ENCODE measurements around the gene SNPH. TPM values are rescaled to one million over a fixed set of nuclear protein-coding genes. Genes with fewer than 3 reads are reported as not detected.
A peak's percentile ranks its signal among the peaks of the same experiment; 100 is the strongest.

Gene SNPH
- total and polyA plus RNA-seq, 2 of the 8 experiments (the other 6 are each of a cell fraction or from before 2014, with no cell fraction given): 0.98 to 4.9 TPM

GRCh38 chr20:1313236-1313964 is 47.3 kb downstream of the SNPH start:
- Histone ChIP-seq H3K14ac (ENCODE audit: insufficient read length) (no peak overlapping the region), H2BK20ac (ENCODE audit: low read length) (no peak overlapping the region), H3K23me2 (ENCODE audit: low read depth, low read length) (peaks cover 3% of the 10 kb centered on the region; the same call in 1 of the 2 replicates), H3K79me2 (ENCODE audit: control insufficient read depth in 1 of 2, insufficient read depth in 2 of 2, low read length in 2 of 2) (no peaks in the 10 kb centered on the region), H3K56ac (replicated peaks; ENCODE audit: insufficient read length, low read depth, low read length) (no peak overlapping the region), H3K79me1 (ENCODE audit: low read depth, low read length) (no peaks in the 10 kb centered on the region), H3K27me3 (replicated peaks in 1 of 4; ENCODE audit: control insufficient read depth in 3 of 4, extremely low read depth in 1 of 4, insufficient read depth in 3 of 4, low read length in 3 of 4) (peaks cover 0 to 12% (median 10%) of the 10 kb centered on the region in 4 experiments; a peak in 5 of 7 replicates), H3K4me1 (replicated peaks in 1 of 4; ENCODE audit: control insufficient read depth in 3 of 4, insufficient read depth in 4 of 4, low read length in 3 of 4) (peaks cover 0 to 2% (median 0%) of the 10 kb centered on the region in 4 experiments; a peak in 4 of 7 replicates), H3K4me2 (ENCODE audit: insufficient read depth in 1 of 2, low read depth in 2 of 2, low read length in 2 of 2) (peak overlapping the region; percentile 44 to 92), H2BK12ac (ENCODE audit: low read depth, low read length) (peak overlapping the region; percentile 39; the same call in 1 of the 2 replicates), H4K20me1 (replicated peaks in 1 of 2; ENCODE audit: control insufficient read depth in 1 of 2, insufficient read depth in 2 of 2, low read length in 2 of 2) (no peaks in the 10 kb centered on the region), H2BK15ac (ENCODE audit: low read length) (no peak overlapping the region; the same call in 1 of the 2 replicates), H2BK5ac (ENCODE audit: low read depth, low read length) (no peak overlapping the region), H3K36me3 (ENCODE audit: control insufficient read depth in 2 of 4, insufficient read depth in 4 of 4, low read length in 3 of 4) (no peaks in the 10 kb centered on the region), H2AK5ac (ENCODE audit: low read depth, low read length) (no peak overlapping the region), H3K23ac (ENCODE audit: insufficient read length) (no peak overlapping the region), H3K4ac (replicated peaks; ENCODE audit: insufficient read length, low read depth, low read length) (no peak overlapping the region), H4K91ac (replicated peaks; ENCODE audit: insufficient read length, low read length) (peak overlapping the region; percentile 3), H3K9ac (replicated peaks in 1 of 4; ENCODE audit: extremely low read depth in 1 of 4, low read depth in 3 of 4, low read length in 3 of 4) (peak overlapping the region in 3 of 4 experiments; percentile 20 to 46 (median 32); a peak in 2 of 7 replicates), H2BK120ac (replicated peaks; ENCODE audit: low read depth, low read length) (no peak overlapping the region), H4K8ac (ENCODE audit: extremely low read depth, insufficient read depth, low read length) (peak overlapping the region; percentile 82; the same call in 1 of the 2 replicates), H2AFZ (ENCODE audit: low read length) (peak overlapping the region; percentile 54; the same call in 1 of the 2 replicates), H4K5ac (ENCODE audit: insufficient read length, low read depth, low read length) (peak overlapping the region; percentile 41), H3K9me3 (ENCODE audit: insufficient read depth in 2 of 2, low read depth in 1 of 2, low read length in 1 of 2) (no peaks in the 10 kb centered on the region), H3K27ac (ENCODE audit: low read depth, low read length) (no peak overlapping the region), H3K18ac (ENCODE audit: extremely low read depth, low read length) (peak overlapping the region; percentile 78; the same call in 1 of the 2 replicates), H3K4me3 (ENCODE audit: extremely low read depth in 1 of 4, insufficient read depth in 2 of 4, low read depth in 3 of 4, low read length in 4 of 4) (peak overlapping the region; percentile 34 to 73 (median 58))
- WGBS, 2 experiments (ENCODE audit: extremely low coverage in 1 of 2, insufficient coverage in 1 of 2, insufficient read length in 1 of 2, insufficient replicate concordance in 2 of 2, low coverage in 1 of 2, low lambda C conversion rate in 2 of 2, missing lambda C conversion rate in 1 of 2): 6% methylated on average over 23 of the region's 38 CpGs; no CpG with 5 or more reads in 1 of the 2 experiments
- FAIRE-seq: no peak
- peak in 1 of 2 experiments; percentile 91 for DNase-seq (ENCODE audit: low read depth in 1 of 2, low spot score in 2 of 2)
- ChIA-PET CTCF (ENCODE audit: partially characterized antibody) (interaction anchor here (0.6 to 2.5 kb wide), 48 partner anchors 9 to 560 kb away, joined by 3 to 28 read pairs (median 4); partner anchors contain the start of gene FKBP1A), POLR2A (ENCODE audit: partially characterized antibody) (interaction anchor here (0.8 to 2.1 kb wide), 6 partner anchors 12 to 155 kb away, joined by 3 to 7 read pairs (median 4); partner anchors contain the start of gene SDCBP2)
- no peak for TF ChIP-seq CTBP2 (IDR thresholded peaks at IDR 0.05; ENCODE audit: borderline replicate concordance, insufficient read depth, insufficient read length, low read length)
- TF ChIP-seq POU5F1 (IDR thresholded peaks at IDR 0.05; ENCODE audit: low read depth, low read length): no peak
- TF ChIP-seq SRF (IDR thresholded peaks at IDR 0.05; ENCODE audit: low read depth, low read length): peak; percentile 63; the same call in 1 of the 2 replicates
- no peak for TF ChIP-seq PHF8 (conservative IDR thresholded peaks at IDR 0.05; ENCODE audit: low read depth, low read length)
- no peak for TF ChIP-seq TBP (IDR thresholded peaks at IDR 0.05; ENCODE audit: low read depth, low read length)
- no peak for TF ChIP-seq JUND (IDR thresholded peaks at IDR 0.05; ENCODE audit: low read length)
- TF ChIP-seq HDAC6 (IDR thresholded peaks at IDR 0.05; ENCODE audit: low read depth, low read length): no peak
- TF ChIP-seq RFX5 (IDR thresholded peaks at IDR 0.05; ENCODE audit: borderline replicate concordance, low read depth, low read length): no peak
- TF ChIP-seq USF2 (IDR thresholded peaks at IDR 0.05; ENCODE audit: low read length): no peak
- peak; percentile 36; the same call in 1 of the 2 replicates for TF ChIP-seq TAF1 (IDR thresholded peaks at IDR 0.05; ENCODE audit: low read depth, low read length)
- no peak for TF ChIP-seq SP4 (IDR thresholded peaks at IDR 0.05; ENCODE audit: low read length)

All from H1 (cell line).